Measurements from ENCODE around the gene FAM174C. TPM values are rescaled to one million over a fixed set of nuclear protein-coding genes. Genes with fewer than 3 reads are reported as not detected.

The FAM174C gene
- polyA plus RNA-seq, 1 experiment: 16.6 TPM

- TF ChIP-seq, protein P1, sequence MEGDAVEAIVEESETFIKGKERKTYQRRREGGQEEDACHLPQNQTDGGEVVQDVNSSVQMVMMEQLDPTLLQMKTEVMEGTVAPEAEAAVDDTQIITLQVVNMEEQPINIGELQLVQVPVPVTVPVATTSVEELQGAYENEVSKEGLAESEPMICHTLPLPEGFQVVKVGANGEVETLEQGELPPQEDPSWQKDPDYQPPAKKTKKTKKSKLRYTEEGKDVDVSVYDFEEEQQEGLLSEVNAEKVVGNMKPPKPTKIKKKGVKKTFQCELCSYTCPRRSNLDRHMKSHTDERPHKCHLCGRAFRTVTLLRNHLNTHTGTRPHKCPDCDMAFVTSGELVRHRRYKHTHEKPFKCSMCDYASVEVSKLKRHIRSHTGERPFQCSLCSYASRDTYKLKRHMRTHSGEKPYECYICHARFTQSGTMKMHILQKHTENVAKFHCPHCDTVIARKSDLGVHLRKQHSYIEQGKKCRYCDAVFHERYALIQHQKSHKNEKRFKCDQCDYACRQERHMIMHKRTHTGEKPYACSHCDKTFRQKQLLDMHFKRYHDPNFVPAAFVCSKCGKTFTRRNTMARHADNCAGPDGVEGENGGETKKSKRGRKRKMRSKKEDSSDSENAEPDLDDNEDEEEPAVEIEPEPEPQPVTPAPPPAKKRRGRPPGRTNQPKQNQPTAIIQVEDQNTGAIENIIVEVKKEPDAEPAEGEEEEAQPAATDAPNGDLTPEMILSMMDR (IDR thresholded peaks at IDR 0.05; ENCODE audit: low read depth, low read length): no peak
- POLR2A ChIA-PET: interaction anchor here (0.6 kb wide), 2 partner anchors 16 to 49 kb away, joined by 3 to 4 read pairs; no protein-coding TSS in a partner anchor
- H3K4me3 ChIP-seq (ENCODE audit: low read depth, low read length): no peak overlapping the region
- H3K9me3 ChIP-seq (ENCODE audit: control insufficient read depth, insufficient read depth, low read length): no peaks in the 10 kb centered on the region; the same call in 1 of the 2 replicates
- DNase-seq (ENCODE audit: low read depth, low spot score): no peak
- H3K27ac ChIP-seq (ENCODE audit: low read depth, low read length): no peak overlapping the region
- CTCF ChIA-PET: interaction anchor here (0.6 kb wide), 1 partner anchor 217 kb away, joined by 3 read pairs; no protein-coding TSS in a partner anchor
- no peaks in the 10 kb centered on the region for H3K27me3 ChIP-seq (ENCODE audit: control insufficient read depth, insufficient read depth, low read length)
Measured at GRCh38 chr19:1228161-1228957, 47.0 kb upstream of the FAM174C start.

GRCh38 chr19:1229056-1229923 is 46.0 kb upstream of the FAM174C start:
- POLR2A ChIA-PET: no interaction called here
- no peak for DNase-seq (ENCODE audit: low read depth, low spot score)
- Histone ChIP-seq H3K27ac (ENCODE audit: low read depth, low read length) (no peak overlapping the region), H3K4me3 (ENCODE audit: low read depth, low read length) (no peak overlapping the region), H3K27me3 (ENCODE audit: control insufficient read depth, insufficient read depth, low read length) (no peaks in the 10 kb centered on the region), H3K9me3 (ENCODE audit: control insufficient read depth, insufficient read depth, low read length) (no peaks in the 10 kb centered on the region; the same call in 1 of the 2 replicates)
- CTCF ChIA-PET: no interaction called here
- TF ChIP-seq, protein P1 (IDR thresholded peaks at IDR 0.05; ENCODE audit: low read depth, low read length): no peak

DNA sequence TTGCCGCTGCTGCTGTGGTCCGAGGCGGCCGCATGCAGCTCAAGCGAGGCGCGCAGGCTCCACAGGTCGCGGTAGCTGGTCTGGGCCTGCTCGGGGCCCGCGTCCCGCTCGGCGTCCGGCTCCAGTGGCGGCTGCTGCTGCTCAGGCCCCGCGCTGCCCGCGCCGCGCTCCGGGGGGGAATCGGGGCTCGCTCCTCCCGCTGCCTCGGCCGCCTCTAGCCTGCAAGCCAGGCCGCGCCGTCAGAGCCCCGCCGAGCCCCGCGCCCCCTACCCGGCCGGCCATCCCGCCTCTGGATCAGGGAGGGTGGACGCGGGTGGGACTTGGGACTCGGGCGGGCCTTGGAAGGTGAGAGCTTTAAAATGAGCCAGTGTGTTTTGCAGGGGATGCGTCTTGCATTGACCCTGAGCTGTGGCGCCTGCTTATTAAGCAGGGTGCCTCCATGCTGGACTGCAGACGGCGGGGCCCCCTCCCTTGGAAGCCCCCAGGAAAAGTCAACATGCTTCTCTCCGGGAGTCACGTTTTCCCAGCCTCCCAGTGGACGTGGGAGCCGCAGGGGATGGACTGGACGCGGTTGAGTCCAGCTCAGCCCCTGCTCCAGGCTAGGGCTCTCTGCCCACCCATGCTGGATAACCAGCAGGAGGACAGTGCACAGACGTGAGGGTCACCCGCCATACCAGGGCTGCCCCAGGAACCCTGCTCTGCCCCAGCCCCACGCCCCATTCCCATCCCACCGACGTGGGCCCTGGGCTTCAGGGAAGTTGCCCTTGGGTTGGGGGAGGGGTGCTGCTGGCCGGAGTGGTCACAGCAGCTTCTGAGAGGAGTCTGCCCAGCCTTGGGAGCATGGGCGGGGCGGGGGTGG is 45.2 kb upstream of the FAM174C start:
- POLR2A ChIA-PET: no interaction called here
- Histone ChIP-seq H3K9me3 (ENCODE audit: control insufficient read depth, insufficient read depth, low read length) (no peaks in the 10 kb centered on the region; the same call in 1 of the 2 replicates), H3K27me3 (ENCODE audit: control insufficient read depth, insufficient read depth, low read length) (no peaks in the 10 kb centered on the region), H3K4me3 (ENCODE audit: low read depth, low read length) (no peak overlapping the region), H3K27ac (ENCODE audit: low read depth, low read length) (no peak overlapping the region)
- CTCF ChIA-PET: no interaction called here
- TF ChIP-seq, protein P1 (IDR thresholded peaks at IDR 0.05; ENCODE audit: low read depth, low read length): no peak
- DNase-seq (ENCODE audit: low read depth, low spot score): no peak

DNA sequence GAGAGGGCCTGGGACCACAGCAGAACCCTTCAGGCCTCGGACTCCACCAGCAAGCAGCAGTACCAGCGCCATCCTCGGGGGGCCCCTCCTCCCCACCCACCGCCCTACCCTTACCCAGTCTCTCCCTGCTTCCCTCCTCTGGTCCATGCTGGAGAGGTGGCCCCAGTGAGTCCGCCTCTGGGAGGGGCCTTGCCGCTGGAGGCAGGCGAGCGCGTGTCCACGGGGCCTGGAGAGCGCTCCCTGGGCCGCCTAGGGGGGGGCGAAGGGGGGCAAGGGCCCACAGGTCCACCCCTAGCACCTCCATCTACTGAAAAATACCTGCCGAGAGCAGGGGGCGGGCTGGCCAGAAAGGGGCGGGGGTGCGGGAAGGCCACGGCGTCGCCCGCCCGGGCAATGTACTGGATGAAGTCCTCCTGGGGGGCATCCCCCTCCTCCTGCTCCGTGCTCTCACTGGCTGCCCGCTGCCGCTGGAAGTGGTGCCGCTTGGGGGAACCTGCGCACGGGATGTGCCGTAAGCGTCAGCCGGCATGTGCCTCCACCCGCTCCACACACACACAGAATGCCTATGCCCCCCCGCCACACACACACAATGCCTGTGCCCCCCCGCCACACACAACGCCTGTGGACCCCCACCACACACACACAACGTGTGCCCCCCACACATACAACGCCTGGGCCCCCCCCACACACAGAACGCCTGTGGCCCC is 44.4 kb upstream of the FAM174C start:
- DNase-seq (ENCODE audit: low read depth, low spot score): no peak
- H3K27me3 ChIP-seq (ENCODE audit: control insufficient read depth, insufficient read depth, low read length): no peaks in the 10 kb centered on the region
- CTCF ChIA-PET: no interaction called here
- POLR2A ChIA-PET: no interaction called here
- no peak overlapping the region for H3K27ac ChIP-seq (ENCODE audit: low read depth, low read length)
- H3K9me3 ChIP-seq (ENCODE audit: control insufficient read depth, insufficient read depth, low read length): no peaks in the 10 kb centered on the region; the same call in 1 of the 2 replicates
- no peak overlapping the region for H3K4me3 ChIP-seq (ENCODE audit: low read depth, low read length)
- TF ChIP-seq, protein P1 (IDR thresholded peaks at IDR 0.05; ENCODE audit: low read depth, low read length): no peak
